GM18868 (cell line): ENCODE data around the gene RNF17.
"Not testable (repeated sequence)": the region's sequence is repeated elsewhere in the genome, so short reads cannot be mapped to it uniquely, and the experiment has no call there.

ENCODE experiments used
- ATAC-seq: cut with Tn5 transposase; IDR thresholded peaks from one replicate; pipeline ENCODE4 v1.9.1; 2021; ENCODE audit warnings: mild to moderate bottlenecking, moderate library complexity; ENCODE audit not compliant: unreplicated experiment

Gene RNF17

DNA sequence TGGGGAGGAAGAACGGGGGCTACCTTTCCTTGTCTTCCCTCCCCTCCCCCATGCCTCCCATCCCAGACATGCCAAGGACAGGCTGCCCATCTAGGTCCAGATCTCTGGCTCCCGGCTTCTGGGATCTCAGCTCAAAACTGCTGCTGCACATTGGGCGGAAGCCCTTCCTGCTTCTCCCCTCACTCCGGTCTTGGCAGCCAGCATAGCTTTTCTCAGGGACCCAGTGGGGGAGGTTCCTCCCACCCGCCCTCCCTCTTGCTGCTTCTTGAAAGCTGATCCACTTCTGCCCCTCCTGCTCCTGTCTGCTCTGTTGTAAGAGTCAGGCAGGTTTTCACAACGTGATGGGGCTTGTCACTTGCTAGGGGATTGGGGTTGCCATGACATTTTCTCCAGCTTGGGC, 21.7 kb upstream of the RNF17 start:
- no peak for ATAC-seq

DNA sequence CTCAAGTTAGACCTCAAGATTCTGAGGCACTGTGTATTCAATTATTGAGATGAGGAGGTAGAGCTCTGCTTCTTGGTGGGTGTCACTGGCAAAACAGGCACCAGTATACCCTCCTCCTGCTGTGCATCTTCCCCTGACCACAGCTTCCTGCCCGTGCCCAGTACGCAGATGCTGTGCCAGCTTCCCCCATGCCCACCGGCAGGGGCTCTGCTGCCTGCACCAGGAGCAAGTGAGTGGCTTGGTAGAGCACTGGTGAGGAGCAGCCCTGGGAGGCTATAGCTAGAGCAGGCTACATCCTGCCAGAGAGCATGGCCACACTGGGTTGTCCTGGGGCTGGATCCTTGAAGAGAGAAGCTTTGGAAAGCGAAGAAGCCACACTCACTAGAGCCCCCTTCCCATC, 21.0 kb upstream of the RNF17 start:
- no peak for ATAC-seq

DNA sequence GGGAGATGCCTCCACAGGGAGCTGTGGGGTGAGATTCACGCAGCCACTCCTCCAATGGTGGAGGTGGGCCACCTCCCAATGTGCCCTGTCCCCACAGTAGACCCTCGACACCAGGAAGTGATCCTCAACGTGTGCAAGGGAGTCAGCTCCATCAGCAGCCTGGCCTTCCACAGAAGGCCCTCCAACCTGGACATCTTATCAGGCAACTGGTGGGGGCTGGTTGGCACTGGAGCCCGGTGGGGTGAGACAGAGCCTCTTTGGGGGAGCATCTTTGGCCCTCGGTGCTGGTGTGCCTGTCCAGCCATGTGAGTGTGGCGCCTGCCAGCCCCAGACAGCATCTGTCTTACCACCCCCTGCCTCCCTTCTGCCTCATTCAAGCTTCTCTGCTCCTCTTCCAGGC, 19.7 kb upstream of the RNF17 start:
- ATAC-seq, result no peak

DNA sequence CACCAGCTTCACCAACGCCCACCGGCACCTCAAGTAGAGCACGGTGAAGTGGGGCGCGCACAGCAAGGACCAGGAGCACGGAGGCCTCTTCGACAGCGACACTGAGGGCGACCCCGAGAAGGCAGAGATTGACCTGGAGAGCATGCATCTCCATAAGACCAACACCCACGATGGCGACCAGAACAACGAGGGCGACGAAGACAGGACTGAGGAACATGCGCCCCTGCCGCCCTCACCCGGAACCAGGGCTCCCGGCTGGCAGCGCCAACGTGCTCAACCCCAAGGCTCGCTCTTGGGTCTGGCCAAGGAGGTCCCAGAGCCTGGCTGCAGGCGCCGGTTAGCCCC, 18.5 kb upstream of the RNF17 start:
- ATAC-seq, result no peak

DNA sequence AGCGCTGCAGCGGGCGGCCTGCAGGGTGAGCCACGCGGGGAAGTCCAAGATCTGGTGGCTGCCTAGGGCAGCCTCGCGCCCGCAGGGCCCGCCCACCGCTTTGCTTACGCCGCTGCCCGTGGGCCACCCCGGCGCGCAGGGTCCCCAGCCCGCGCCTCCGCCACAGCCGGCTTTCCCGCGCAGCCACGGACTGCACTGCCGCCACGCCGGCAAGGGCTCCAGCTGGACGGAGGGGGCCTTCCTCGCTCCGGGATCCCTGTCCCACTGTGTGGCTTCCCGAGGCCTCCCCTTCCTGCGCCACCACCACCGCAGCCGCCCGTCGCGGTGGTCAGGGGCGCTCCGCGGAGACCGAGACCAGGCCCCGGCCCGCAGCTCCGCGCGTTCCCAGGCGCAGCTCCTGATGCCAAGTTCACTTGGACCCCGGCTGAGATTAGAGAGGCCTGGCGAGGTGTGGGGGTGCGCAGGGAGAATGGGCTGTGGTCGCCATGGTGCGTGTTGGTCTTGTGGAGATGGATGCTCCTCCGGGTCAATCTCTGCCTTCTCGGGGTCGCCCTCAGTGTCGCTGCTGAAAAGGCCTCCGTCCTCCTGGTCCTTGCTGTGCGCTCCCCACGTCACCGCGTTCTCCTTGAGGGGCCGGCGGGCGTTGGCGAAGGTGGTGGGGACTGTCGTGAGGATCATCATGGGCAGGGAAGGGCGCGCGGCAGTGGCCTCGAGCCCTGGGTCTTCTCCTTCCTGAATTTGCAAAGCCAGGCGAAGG, 17.9 kb upstream of the RNF17 start:
- no peak for ATAC-seq

GRCh38 chr13:24746618-24747247, 17.2 kb upstream of the RNF17 start:
- no peak for ATAC-seq

- no peak for ATAC-seq
Measured at GRCh38 chr13:24747248-24748060, 16.5 kb upstream of the RNF17 start.

DNA sequence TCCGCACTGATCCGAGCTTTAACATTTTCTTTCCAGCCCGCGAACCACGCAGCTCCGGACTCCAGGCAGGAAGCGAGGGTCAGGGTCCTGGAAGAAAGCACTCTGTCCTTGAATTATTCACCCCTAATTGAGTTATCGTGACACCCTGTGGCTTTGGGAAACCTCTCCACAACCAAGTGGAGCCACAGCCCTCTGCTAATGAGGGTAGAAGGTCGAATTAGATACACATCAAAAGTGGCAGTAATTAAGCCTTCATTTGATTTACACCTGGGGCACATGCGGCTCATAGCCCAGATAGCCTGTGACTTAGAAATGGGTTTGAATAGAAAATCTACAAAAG, 15.9 kb upstream of the RNF17 start:
- ATAC-seq, result no peak

DNA sequence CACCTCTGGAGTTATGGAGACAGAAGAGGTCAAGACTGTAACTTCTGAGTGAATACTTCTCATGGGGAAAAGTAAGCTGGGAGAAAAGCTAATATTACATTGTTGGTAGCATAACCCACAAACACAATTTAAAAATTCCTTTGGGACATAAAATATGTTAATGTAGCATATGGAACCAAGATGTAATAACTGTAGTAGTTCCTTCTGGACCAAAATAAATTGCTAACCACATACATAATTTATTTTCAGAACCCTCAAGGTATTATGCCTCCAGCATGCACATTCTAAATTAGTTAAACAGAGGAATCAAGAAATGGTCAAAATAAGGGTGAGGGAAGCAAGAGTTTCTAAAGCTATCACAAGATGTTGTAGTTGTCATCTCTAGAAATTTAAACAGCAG, 4.8 kb upstream of the RNF17 start:
- no peak for ATAC-seq

DNA sequence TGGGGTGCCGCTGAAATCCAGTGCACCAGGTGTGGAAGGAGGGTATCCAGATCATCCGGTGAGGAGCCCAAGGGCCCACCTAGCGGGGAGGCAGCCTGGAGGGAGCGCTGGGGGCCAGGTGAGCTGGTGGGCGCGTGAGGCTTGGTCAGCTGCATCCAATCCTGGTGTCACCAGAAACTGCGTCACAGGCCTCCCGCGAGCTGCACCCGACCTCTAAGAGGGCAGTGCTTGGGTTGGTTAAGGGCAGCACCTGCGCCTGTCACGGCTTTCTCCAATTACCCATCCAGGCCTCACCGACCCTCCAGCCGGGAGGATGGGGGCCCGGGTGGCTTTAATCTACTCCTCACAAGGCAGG, 284 bp downstream of the RNF17 start:
- no peak for ATAC-seq

DNA sequence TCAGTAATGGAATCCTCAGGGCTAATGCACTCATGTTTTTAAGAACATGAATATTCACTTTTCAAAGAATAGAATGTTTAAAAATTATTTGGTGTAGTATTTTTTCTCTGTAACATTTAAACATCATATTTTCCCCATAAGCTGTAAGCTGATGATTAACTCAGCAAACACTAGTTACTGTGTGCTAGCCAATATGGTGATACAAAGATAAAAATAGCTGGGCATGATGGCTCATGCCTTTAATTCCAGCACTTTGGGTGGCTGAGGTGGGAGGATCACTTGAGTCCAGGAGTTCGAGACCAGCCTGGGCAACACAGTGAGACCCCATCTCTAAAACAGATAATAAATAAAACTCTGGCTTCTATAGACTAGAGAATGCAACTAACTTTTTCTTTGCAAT, 13.2 kb downstream of the RNF17 start:
- ATAC-seq, result no peak

DNA sequence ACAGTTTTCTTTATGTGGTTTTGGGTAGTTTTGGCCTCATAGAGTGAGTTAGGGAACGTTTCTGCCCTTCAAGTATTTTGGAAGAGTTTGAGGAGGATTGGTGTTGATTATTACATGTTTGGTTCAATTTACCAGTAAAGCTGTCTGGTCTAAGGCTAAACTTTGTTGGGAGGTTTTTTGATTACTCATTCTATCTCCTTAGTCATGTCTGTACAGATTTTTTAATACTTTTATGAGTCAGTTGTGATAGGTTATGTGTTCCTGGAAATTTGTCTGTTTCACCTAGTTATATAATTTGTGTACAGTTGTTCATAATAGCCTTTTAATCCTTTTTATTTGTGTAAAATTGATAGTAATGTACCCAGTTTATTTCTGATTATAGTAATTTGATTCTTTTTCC, 20.4 kb downstream of the RNF17 start:
- ATAC-seq, result no peak

DNA sequence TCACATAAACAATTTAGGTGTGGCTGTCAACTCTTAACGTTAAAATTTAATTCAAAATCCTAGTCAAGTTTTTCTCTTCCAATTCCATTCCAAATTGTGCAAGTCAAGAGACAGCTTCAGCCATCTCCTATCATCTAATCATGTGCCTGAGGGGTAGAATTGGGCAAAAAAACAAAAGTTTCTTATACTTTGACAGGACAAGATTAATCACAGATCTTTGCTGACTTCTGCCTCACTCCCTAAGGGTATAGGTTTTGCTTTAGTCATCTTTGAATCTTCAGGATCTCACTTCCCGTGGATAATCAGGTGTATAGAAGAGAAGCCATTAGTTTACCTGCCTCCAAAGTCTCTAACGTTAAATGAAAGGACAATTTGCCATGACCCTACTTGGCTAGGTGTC, 24.6 kb downstream of the RNF17 start:
- no peak for ATAC-seq

DNA sequence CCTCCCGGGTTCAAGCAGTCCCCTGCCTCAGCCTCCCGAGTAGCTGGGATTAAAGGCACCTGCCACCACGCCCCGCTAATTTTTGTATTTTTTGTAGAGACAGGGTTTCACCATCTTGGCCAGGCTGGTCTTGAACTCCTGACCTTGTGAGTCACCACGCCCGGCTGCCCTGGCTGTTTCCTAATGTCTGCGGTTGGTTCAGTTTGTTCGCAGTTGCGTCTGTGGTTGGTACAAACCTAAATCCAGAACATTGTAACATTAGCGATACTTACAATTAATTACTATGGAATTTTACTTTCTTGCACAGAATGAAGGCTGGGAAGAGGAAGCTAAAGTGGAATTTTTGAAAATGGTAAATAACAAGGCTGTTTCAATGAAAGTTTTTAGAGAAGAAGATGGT, 38.1 kb downstream of the RNF17 start:
- no peak for ATAC-seq

DNA sequence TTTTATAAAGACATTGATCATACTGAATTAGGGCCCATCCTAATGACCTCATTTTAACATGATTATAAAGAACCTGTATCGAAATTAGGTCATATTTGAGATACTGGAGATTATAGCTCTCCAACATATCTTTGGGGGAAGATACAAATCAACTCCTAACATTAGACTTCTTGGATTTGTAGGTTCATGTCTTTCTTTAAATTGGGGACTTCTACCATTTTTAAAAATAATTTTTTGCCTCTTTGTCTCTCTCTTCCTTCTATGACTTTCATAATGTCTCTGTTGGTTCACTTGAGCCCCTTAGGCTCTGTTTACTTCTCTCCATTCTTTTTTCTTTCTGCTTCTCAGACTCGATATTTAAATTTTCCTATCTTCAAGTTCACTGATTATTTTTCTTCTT, 57.2 kb downstream of the RNF17 start:
- ATAC-seq, result no peak

DNA sequence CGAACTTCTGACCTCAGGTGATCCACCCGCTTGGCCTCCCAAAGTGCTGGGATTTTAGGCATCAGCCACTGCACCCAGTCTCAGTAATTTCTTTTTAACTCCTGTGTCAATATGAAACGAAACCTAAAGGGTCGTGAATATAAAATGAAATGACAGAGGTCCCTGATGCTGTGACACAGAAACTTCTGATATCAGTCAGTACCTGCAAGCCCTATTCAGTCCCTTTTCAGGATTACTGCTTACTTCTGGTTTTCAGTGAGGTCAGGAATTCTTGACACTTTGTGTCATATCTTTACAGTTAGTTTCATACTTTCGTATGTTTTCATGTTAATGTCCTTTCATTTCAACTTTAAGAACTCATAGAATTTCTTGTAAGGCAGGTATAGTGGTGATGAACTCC, 58.7 kb downstream of the RNF17 start:
- no peak for ATAC-seq

GRCh38 chr13:24823122-24823710, 59.2 kb downstream of the RNF17 start:
- not testable (repeated sequence) for ATAC-seq

DNA sequence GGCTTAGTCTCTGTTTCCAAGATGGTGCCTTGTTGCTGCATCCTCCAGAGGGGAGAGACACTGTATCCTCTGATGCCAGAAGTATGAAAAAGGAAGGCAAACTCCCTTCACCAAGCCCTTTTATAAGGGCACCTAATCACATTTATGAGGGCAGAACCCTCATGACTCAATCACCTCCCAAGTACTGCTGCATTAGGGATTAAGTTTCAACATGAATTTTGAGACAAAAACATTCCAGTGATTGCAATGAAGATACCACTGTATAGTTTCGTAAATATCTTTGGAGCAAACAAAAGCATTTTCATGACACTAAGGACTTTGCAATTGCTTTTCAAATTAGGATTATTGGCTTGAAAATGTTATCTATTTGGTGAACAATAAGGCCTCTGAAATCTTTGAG, 63.8 kb downstream of the RNF17 start:
- no peak for ATAC-seq

- no peak for ATAC-seq
Measured at GRCh38 chr13:24834902-24835510, 71.0 kb downstream of the RNF17 start.

DNA sequence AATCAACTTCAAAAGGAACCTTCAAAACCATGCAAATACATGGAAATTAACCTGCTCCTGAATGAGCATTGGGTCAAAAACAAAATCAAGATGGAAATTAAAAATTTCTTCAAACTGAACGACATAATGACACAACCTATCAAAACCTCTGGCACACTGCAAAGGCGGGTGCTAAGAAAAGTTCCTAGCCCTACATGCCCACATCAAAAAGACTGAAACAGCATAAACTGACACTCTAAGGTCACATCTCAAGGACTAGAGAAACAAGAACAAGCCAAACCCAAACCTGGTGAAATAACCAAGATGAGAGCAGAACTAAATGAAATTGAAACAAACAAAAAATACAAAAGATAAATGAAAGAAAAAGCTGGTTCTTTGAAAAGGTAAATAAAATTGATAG, 73.6 kb downstream of the RNF17 start:
- ATAC-seq, result not testable (repeated sequence)

DNA sequence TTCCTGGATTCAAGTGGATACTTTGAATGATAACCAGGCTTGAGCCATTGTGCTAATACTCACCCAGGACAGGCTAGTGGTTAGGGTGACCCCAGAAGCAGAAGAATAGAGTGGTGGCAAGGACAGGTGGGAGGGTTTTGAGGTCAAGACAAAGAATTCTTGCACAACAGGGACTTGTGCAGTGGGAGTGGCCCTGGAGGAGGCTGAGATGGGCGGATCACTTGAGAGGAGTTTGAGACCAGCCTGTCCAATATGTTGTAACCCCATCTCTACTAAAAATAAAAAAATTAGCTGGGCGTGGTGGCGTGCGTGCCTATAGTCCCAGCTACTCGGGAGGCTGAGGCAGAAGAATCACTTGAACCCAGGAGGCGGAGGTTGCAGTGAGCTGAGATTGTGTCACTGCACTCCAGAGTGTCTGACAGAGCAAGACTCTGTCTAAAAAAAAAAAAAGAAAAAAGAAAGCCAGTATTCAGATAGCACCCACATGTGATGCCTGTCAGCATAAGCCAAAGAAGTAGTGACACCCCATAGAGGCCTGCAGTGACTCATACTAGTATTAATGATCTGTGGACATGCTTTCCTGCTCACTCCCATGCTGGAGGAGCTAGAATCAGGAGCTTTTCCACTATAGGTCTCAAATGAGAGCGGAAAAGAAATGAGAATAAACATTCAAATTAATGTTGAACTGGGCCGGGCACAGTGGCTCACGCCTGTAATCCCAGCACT, 78.7 kb downstream of the RNF17 start:
- no peak for ATAC-seq
